Retinal pigment epithelial cell (primary cell): ENCODE results near the gene CYP4F8.

ENCODE experiments used
- DNase-seq: peaks from one replicate; pipeline ENCODE4 v3.0.0-alpha.2; 2010; ENCODE audit warnings: low read depth
- H3K4me3 ChIP-seq: 2 replicates; pipeline ENCODE4 v1.5.1; 2011; ENCODE audit warnings: mild to moderate bottlenecking, low read length, control low read depth, moderate library complexity
- TF ChIP-seq, protein P1 (sequence below): conservative IDR thresholded peaks from 2 replicates; pipeline ENCODE4 v1.5.1; 2011; ENCODE audit warnings: low read depth, low read length, control low read depth, inconsistent platforms

The CYP4F8 gene

GRCh38 chr19:15629003-15629880 lies 14.2 kb downstream of the CYP4F8 start:
- no peak for DNase-seq
- TF ChIP-seq, protein P1, sequence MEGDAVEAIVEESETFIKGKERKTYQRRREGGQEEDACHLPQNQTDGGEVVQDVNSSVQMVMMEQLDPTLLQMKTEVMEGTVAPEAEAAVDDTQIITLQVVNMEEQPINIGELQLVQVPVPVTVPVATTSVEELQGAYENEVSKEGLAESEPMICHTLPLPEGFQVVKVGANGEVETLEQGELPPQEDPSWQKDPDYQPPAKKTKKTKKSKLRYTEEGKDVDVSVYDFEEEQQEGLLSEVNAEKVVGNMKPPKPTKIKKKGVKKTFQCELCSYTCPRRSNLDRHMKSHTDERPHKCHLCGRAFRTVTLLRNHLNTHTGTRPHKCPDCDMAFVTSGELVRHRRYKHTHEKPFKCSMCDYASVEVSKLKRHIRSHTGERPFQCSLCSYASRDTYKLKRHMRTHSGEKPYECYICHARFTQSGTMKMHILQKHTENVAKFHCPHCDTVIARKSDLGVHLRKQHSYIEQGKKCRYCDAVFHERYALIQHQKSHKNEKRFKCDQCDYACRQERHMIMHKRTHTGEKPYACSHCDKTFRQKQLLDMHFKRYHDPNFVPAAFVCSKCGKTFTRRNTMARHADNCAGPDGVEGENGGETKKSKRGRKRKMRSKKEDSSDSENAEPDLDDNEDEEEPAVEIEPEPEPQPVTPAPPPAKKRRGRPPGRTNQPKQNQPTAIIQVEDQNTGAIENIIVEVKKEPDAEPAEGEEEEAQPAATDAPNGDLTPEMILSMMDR = peak; percentile 72

GRCh38 chr19:15631817-15632216 lies 16.8 kb downstream of the CYP4F8 start:
- no peak overlapping the region for H3K4me3 ChIP-seq
- no peak for DNase-seq
- TF ChIP-seq, protein P1 = peak; percentile 30

More at GRCh38 chr19:15629003-15629880, 14.2 kb downstream of the CYP4F8 start:
- no peak overlapping the region for H3K4me3 ChIP-seq

DNA sequence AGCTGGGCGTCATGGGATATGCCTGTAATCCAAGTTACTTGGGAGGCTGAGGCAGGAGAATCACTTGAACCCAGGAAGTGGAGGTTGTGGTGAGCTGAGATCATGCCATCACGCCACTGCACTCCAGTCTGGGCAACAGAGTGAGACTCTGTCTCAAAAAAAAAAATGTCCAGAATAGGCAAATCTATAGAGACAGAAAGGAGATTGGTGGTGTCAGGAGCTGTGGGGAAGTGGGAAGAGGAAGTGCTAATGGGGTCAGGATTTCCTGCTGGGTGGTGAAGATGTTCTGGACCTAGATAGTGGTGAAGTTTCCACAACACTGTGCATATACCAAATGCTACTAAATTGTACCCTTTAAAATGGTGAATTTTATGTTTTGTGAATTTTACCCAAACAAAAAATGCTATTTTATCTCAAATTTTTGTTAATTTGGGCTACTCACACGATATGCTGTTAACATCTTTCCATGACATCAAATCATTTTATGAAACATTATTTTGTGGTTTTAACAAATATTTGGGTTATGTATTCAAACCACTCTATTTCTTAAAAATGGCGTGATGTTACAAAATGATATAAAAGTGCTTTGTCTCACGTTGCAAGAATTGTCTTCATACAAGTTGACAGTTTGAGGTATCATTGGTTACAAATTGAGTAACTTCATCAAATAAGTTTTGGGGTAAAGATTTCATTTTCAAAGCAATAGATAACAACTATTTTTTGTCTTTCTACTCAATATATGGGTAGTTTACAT lies 18.2 kb downstream of the CYP4F8 start:
- DNase-seq = no peak
- TF ChIP-seq, protein P1 = no peak
- H3K4me3 ChIP-seq = no peak overlapping the region

GRCh38 chr19:15634105-15634504 lies 19.1 kb downstream of the CYP4F8 start:
- DNase-seq = no peak
- H3K4me3 ChIP-seq = no peak overlapping the region
- TF ChIP-seq, protein P1 = no peak

DNA sequence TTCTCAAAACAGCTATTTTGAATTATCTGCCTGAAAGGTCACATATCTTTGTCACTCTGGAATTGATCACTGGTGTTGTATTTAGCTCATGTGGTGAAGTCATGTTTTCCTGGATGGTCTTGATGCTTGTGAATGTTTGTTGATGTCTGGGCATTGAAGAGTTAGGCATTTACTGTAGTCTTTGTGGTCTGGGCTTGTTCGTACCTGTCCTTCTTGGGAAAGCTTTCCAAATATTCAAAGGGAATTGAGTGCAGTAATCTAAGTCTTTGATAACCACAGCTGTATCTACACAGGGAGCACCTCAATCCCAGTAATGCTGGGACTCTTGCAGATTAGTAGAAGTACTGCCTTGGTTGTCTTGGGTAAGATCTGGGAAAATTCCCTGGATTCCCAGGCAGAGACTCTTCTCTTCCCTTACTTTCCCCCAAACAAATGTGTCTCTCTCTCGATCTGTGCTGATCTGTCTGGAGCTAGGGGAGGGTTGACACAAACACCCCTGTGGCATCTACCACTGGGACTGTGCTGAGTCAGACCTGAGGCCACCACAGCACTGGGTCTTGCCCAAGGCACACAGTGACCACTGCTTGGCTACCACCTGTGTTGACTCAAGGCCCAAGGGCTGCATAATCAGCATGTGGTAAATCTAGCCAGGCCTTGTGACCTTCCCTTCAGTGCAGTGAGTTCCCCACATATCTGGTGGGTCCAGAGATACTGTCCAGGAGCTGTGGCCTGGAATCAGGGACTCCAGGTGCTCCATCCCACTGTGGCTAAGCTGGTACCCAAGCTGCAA lies 20.2 kb downstream of the CYP4F8 start:
- H3K4me3 ChIP-seq = no peak overlapping the region
- TF ChIP-seq, protein P1 = no peak
- DNase-seq = no peak

DNA sequence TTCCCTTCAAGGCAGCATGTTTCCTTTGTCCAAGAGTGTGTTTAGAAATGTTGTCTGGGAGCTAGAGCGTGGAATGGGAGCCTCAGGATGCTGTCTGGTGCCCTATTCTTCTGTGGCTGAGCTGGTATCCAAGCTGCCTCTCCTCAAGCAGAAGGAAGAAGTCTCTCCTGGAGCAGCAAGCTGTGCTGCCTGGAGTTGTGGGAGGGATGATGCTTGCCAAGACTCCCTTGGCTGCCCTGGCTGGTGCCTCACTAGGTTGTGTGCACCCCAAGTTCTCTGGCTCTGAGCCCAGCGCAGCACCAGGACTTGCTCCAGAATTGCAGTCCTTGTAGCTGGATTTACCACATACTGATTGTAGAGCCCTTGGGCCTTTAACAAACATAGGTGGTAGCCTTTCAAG lies 21.0 kb downstream of the CYP4F8 start:
- TF ChIP-seq, protein P1 = no peak
- no peak overlapping the region for H3K4me3 ChIP-seq
- no peak for DNase-seq
